ENCODE measurements around the gene TSEN2.

- TF ChIP-seq PML (IDR thresholded peaks at IDR 0.05; ENCODE audit: low read length) (no peak), CTCF (IDR thresholded peaks at IDR 0.05 in 2 of 3, conservative IDR thresholded peaks at IDR 0.05 in 1 of 3; ENCODE audit: control insufficient read depth in 2 of 3, extremely low read depth in 1 of 3, insufficient read depth in 1 of 3, low read depth in 3 of 3, low read length in 3 of 3) (no peak), ZSCAN29 (IDR thresholded peaks at IDR 0.05) (no peak), TCF7 (IDR thresholded peaks at IDR 0.05; ENCODE audit: borderline replicate concordance) (no peak), MAX (IDR thresholded peaks at IDR 0.05; ENCODE audit: low read depth, low read length) (no peak), HDAC6 (IDR thresholded peaks at IDR 0.05; ENCODE audit: unreplicated experiment) (no peak), POLR2AphosphoS5 (IDR thresholded peaks at IDR 0.05; ENCODE audit: low read length) (no peak), POLR2A (IDR thresholded peaks at IDR 0.05; ENCODE audit: low read depth, low read length) (no peak), ELK1 (IDR thresholded peaks at IDR 0.05; ENCODE audit: low read depth, low read length) (no peak), EGR1 (IDR thresholded peaks at IDR 0.05; ENCODE audit: borderline replicate concordance in 1 of 2, low read depth in 2 of 2, low read length in 2 of 2) (no peak)
- TF ChIP-seq, protein P1, sequence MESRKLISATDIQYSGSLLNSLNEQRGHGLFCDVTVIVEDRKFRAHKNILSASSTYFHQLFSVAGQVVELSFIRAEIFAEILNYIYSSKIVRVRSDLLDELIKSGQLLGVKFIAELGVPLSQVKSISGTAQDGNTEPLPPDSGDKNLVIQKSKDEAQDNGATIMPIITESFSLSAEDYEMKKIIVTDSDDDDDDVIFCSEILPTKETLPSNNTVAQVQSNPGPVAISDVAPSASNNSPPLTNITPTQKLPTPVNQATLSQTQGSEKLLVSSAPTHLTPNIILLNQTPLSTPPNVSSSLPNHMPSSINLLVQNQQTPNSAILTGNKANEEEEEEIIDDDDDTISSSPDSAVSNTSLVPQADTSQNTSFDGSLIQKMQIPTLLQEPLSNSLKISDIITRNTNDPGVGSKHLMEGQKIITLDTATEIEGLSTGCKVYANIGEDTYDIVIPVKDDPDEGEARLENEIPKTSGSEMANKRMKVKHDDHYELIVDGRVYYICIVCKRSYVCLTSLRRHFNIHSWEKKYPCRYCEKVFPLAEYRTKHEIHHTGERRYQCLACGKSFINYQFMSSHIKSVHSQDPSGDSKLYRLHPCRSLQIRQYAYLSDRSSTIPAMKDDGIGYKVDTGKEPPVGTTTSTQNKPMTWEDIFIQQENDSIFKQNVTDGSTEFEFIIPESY (IDR thresholded peaks at IDR 0.05): no peak
Measured at GRCh38 chr3:12483872-12484197, 445 bp upstream of the TSEN2 start.
